Keratinocyte (primary cell): ENCODE measurements around the gene IQCE. TPM values are rescaled to one million over a fixed set of nuclear protein-coding genes. Genes with fewer than 3 reads are reported as not detected.

Source experiments
- DNase-seq: peaks from one replicate; pipeline ENCODE4 v3.0.0-alpha.2; 2011; ENCODE audit warnings: low read depth, missing footprints, low spot score
- FAIRE-seq: peaks from 2 replicates; lab custom pipeline; 2011; peaks lifted over from hg19 to GRCh38; lab: Jason Lieb, UNC
- H2AFZ ChIP-seq: 2 replicates; pipeline ENCODE4 v1.6.0; 2012; ENCODE audit warnings: low read length, control low read depth, inconsistent platforms; ENCODE audit not compliant: control insufficient read depth
- H3K27ac ChIP-seq: 2 replicates; pipeline ENCODE4 v1.5.1; 2011; ENCODE audit warnings: low read length; ENCODE audit not compliant: control insufficient read depth, insufficient read depth
- H3K27me3 ChIP-seq: 3 replicates; pipeline ENCODE4 v1.6.0; 2011; ENCODE audit warnings: low read length; ENCODE audit not compliant: control insufficient read depth, insufficient read depth; ENCODE audit errors: extremely low read depth
- H3K36me3 ChIP-seq, 2 experiments: 2 replicates in 1 of 2; 3 replicates in 1 of 2; pipeline ENCODE4 v1.5.1; 2011; ENCODE audit warnings: low read length in 2 of 2, mild to moderate bottlenecking in 1 of 2; ENCODE audit not compliant: control insufficient read depth in 2 of 2, insufficient read depth in 2 of 2; ENCODE audit errors: extremely low read depth in 1 of 2
- H3K4me1 ChIP-seq: 3 replicates; pipeline ENCODE4 v1.5.1; 2011; ENCODE audit warnings: low read length; ENCODE audit not compliant: control insufficient read depth, insufficient read depth; ENCODE audit errors: extremely low read depth
- H3K4me2 ChIP-seq: 3 replicates; pipeline ENCODE4 v1.6.0; 2011; ENCODE audit warnings: low read depth, low read length; ENCODE audit not compliant: control insufficient read depth, insufficient read depth; ENCODE audit errors: extremely low read depth
- H3K4me3 ChIP-seq, 3 experiments: fragments of 200-600 bp in 1 of 3; sonication (generic) in 1 of 3; 2 replicates in 2 of 3; 3 replicates in 1 of 3; pipeline ENCODE4 v1.5.1; 2011 to 2016; ENCODE audit warnings: low read length in 3 of 3, mild to moderate bottlenecking in 3 of 3, control low read depth in 2 of 3, inconsistent platforms in 1 of 3, low read depth in 1 of 3, mixed read lengths in 1 of 3, mixed run types in 1 of 3, moderate library complexity in 1 of 3; ENCODE audit not compliant: control insufficient read depth in 2 of 3, insufficient read depth in 2 of 3; ENCODE audit errors: extremely low read depth in 1 of 3
- H3K79me2 ChIP-seq: 2 replicates; pipeline ENCODE4 v1.6.0; 2012; ENCODE audit warnings: low read length; ENCODE audit not compliant: control insufficient read depth, insufficient read depth
- H3K9ac ChIP-seq: 3 replicates; pipeline ENCODE4 v1.6.0; 2011; ENCODE audit warnings: low read length; ENCODE audit not compliant: control insufficient read depth, insufficient read depth; ENCODE audit errors: extremely low read depth
- H3K9me1 ChIP-seq: 3 replicates; pipeline ENCODE4 v1.6.0; 2011; ENCODE audit warnings: low read length; ENCODE audit not compliant: control insufficient read depth, insufficient read depth; ENCODE audit errors: extremely low read depth
- H3K9me3 ChIP-seq: 2 replicates; pipeline ENCODE4 v1.5.1; 2012; ENCODE audit warnings: low read depth, low read length; ENCODE audit not compliant: control insufficient read depth
- H4K20me1 ChIP-seq: 3 replicates; pipeline ENCODE4 v1.6.0; 2011; ENCODE audit warnings: low read length; ENCODE audit not compliant: control insufficient read depth, insufficient read depth; ENCODE audit errors: extremely low read depth
- CTCF ChIP-seq, 3 experiments: IDR thresholded peaks in 1 of 3; conservative IDR thresholded peaks in 1 of 3; optimal IDR thresholded peaks in 1 of 3; 2 replicates in 2 of 3; 3 replicates in 1 of 3; pipeline versions ENCODE3 to v1.5.1; 2011; ENCODE audit warnings: low read length in 3 of 3, mild to moderate bottlenecking in 3 of 3, moderate library complexity in 2 of 3, control low read depth in 1 of 3, inconsistent platforms in 1 of 3; ENCODE audit not compliant: insufficient read depth in 2 of 3; ENCODE audit errors: extremely low read depth in 1 of 3
- EZH2 ChIP-seq: IDR thresholded peaks from one replicate; pipeline ENCODE4 v1.6.1; 2012; ENCODE audit warnings: inconsistent platforms, mild to moderate bottlenecking, low read length, moderate library complexity
- dilution Hi-C: fragments of 300-500 bp; cut with MboI; formaldehyde crosslinking; loops from one replicate; pipeline ENCODE4 v1.7.0; 2020; ENCODE audit warnings: low sequenced_read_pairs; ENCODE audit not compliant: extremely low pct_ligation_motif_present
- polyA plus RNA-seq, 5 experiments: library from polyadenylated mRNA; depleted of rRNA in 3 of 5; stranded (reverse) in 3 of 5; stranded (forward) in 1 of 5; unstranded in 1 of 5; fragments of >200 nt; gene quantifications; 1 replicate in 1 of 5; 2 replicates in 3 of 5; 3 replicates in 1 of 5; pipeline versions ENCODE4 v1.2.1 to v1.2.3, GENCODE V29; 2011 to 2012; ENCODE audit warnings: missing spikeins in 2 of 5, low read depth in 1 of 5, low replicate concordance in 1 of 5
- small RNA-seq, 3 experiments: library from RNA; depleted of rRNA; stranded (forward); fragments of <200 nt; gene quantifications; one replicate each; pipeline ENCODE3, GENCODE V24; 2012; ENCODE audit warnings: low read depth in 3 of 3, low replicate concordance in 1 of 3; ENCODE audit not compliant: insufficient read length in 3 of 3

IQCE gene
- polyA plus RNA-seq, 1 donor (not counting 4 experiments of a cell fraction or from before 2014, with no cell fraction given) = 5.2 TPM

- Histone ChIP-seq H3K36me3 (peaks cover 0 to 6% of the 10 kb centered on the region in 2 experiments), H3K4me3 (no peak overlapping the region), H3K27ac (no peak overlapping the region), H3K4me1 (peaks cover 3% of the 10 kb centered on the region), H3K79me2 (no peaks in the 10 kb centered on the region), H3K9me1 (no peaks in the 10 kb centered on the region), H3K4me2 (no peak overlapping the region), H3K9ac (no peak overlapping the region), H2AFZ (no peak overlapping the region), H3K9me3 (no peaks in the 10 kb centered on the region), H3K27me3 (peaks cover 13% of the 10 kb centered on the region), H4K20me1 (no peaks in the 10 kb centered on the region)
- FAIRE-seq = no peak
- DNase-seq = no peak
- TF ChIP-seq EZH2 = no peak
- TF ChIP-seq CTCF (optimal IDR thresholded peaks at IDR 0.05 in 1 of 3, IDR thresholded peaks at IDR 0.05 in 1 of 3, conservative IDR thresholded peaks at IDR 0.05 in 1 of 3; ENCODE audit: extremely low read depth in 1 of 3, insufficient read depth in 2 of 3, low read length in 3 of 3) = no peak
- dilution Hi-C loops = no loop called here
These were observed 105.2 kb downstream of the IQCE start for GRCh38 chr7:2663960-2664359.

Small RNAs within 50 kb of the gene (small RNA-seq; reads per million reads assigned to genes)
- gene MIR4648 = 0 reads per million in 3 experiments

Other genes with a start within 250 kb of the IQCE start
- 18.0 to 28.0 TPM (median 24.2 TPM) in 3 replicates for gene SNX8, start 244.5 kb upstream of the IQCE start, polyA plus RNA-seq
- gene EIF3B, start 204.2 kb upstream of the IQCE start, polyA plus RNA-seq = 119 to 169 TPM (median 144 TPM) in 3 replicates
- 5.0 to 8.3 TPM (median 7.0 TPM) in 3 replicates for gene CHST12, start 155.4 kb upstream of the IQCE start, polyA plus RNA-seq
- not detected in 3 replicates for gene GRIFIN, start 82.6 kb upstream of the IQCE start, polyA plus RNA-seq
- 17.7 to 21.1 TPM (median 20.8 TPM) in 3 replicates for gene LFNG, start 39.2 kb upstream of the IQCE start, polyA plus RNA-seq
- gene BRAT1, start 3.5 kb upstream of the IQCE start, polyA plus RNA-seq = 6.4 to 12.6 TPM (median 10.0 TPM) in 3 replicates
- gene TTYH3, start 73.0 kb downstream of the IQCE start, polyA plus RNA-seq = 8.5 to 18.5 TPM (median 16.1 TPM) in 3 replicates
- 0.01 to 0.04 TPM in 2 of 3 replicates, not detected in the other for gene AMZ1, start 129.2 kb downstream of the IQCE start, polyA plus RNA-seq